GM20431 (cell line): ENCODE results near the gene TBC1D21.

Source experiments
- in situ Hi-C: fragments of 300-500 bp; cut with MseI, MboI; formaldehyde crosslinking; loops from one replicate; pipeline ENCODE4 v1.15.0; 2020; ENCODE audit warnings: low sequenced_read_pairs; ENCODE audit not compliant: unreplicated experiment

The TBC1D21 gene

DNA sequence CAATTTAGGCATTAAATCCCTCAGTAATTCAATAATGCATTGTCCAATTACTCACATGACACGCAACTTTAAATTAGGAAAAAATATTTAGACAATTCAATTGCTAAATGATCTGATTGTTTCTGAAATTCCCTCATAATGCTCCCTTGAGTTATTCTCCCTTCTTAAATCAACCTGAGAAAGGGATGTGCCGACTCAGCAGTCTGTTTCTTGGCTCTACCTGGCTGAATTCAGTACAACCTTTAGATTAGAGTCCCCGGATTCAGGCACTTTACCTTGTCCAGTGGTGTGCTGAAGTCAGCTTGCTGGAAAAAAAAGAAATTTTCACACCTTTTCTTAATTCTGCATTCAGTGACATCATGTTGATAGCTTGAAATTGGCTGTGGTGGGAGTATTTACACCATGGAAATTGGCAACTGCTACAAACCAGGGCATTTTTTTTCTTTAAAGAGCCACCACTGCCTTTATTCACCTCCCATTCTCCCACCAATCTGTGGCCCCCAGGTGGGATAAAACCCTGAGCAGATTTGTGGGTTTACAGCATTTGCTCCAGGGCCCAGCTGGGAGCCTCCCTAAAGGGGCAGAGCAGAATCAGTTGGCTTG lies 32.0 kb downstream of the TBC1D21 start:
- in situ Hi-C loops, result no loop called here

DNA sequence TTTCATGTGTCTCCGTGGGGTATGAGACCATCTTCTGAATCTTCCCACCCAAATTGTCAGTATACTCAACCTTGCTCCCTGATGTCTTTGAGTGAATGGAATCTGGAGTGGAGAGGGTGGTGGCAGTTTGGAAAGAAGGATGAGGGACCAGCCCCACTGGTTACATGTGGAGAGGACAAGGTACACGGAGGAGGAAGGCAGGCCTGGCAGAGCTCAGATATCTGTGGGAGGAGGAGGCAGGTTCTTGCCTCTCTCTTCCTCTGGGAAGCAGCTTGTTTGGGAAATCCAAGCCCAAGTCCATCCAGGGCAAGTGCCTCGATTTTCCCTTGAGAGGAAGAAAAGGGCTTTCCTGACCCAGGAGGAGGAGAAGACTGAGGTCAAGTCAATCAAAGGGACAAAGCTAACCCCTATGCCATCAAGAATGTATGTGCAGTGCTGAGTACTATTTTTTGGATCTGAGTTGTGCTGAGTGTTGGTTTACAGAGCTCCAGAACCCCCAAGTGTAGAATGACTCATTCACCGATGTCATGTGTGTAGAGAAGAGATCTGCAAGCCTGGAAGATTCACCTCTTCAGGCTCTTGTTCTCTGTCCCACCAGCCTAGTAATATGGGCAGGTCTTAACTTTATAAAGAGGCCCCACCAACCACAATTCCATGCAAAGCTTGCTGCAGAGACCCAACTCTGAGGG lies 33.1 kb downstream of the TBC1D21 start:
- in situ Hi-C loops, result no loop called here

DNA sequence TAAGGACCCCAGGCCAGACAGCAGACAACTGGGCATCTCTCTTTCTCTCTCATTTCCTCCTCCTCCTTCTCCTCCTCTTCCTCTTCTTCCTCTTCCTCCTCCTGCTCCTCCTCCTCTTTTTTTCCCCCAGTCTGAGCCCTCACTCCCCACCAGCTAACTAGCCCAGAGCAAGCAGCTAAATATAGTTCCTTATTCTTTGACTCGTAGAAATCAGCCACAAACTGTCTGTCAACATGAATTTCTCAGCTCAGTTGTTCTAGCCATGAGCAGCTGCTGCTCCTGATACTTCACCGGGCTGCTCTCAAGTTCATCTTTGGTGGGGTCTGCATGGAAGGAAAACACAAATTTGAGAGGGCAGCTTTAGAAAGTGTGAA lies 33.7 kb downstream of the TBC1D21 start:
- in situ Hi-C loops, result no loop called here

DNA sequence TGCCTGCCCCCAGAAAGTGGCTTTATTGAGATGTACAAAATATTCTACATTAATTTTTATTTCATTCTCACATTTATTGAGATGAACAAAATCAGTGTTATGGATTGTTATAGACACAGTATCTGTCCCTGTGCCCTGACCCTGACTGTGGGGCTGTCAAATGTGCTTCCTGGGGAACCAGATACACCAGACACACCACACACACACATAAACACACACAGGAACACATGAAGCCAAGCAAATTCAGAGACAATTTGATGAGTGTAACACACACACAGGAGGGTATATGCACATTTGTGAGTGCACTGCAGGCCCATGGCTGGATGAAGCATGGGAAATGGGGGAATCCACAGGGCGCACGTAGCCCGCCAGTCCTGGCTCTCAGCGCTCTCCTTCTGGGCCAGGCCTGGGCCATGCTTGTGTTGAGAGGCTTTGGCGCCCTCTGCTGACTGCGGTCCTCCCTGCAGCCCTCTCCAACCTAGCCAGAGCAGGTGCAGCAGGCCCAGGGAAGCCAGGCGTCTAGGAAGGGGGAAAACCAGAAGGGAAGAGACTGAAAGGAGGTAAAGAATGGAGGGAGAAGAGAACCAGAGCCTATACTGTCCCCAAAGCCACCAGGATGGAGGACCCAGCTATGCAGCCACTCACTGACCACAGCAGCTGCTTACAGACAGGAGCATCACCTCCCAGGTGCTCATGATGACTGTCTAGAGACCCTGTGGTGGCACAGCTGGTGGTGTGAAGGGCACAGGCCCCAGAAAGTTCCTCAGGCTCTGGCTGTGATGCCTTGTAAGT lies 34.9 kb downstream of the TBC1D21 start:
- in situ Hi-C loops, result no loop called here

DNA sequence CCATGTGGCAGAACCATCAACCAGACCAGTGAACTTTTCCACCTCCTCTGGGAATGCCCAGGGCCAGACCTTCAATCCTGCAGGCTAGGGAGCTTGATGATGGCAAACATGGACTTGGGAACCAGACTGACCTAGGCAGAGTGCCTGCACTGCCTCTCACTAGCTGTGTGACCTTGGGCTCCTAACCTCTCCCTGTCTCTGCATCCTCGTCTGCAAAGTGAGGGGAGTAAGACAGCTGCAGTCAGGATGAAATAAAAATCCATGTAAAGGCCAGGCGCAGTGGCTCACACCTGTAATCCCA lies 35.4 kb downstream of the TBC1D21 start:
- in situ Hi-C loops, result no loop called here

DNA sequence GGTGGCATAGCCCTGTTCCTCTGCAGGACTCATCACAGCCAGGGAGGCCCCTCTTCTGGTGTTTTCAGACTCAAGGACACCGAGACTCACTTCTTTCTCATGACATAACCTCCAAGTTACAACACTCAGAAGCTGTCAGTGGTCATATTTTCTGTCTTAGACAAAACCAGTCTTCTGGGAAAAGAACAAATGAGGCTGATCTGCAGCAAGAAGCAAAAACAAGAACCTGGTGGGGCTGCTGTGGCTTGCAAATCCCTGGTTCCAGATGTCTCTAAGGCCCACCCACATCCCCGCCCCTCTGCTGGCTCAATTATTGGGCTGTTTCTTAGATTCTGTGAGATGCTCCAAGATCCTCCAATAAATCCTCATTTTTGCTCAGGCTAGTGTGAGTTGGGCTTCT lies 36.3 kb downstream of the TBC1D21 start:
- in situ Hi-C loops, result no loop called here

DNA sequence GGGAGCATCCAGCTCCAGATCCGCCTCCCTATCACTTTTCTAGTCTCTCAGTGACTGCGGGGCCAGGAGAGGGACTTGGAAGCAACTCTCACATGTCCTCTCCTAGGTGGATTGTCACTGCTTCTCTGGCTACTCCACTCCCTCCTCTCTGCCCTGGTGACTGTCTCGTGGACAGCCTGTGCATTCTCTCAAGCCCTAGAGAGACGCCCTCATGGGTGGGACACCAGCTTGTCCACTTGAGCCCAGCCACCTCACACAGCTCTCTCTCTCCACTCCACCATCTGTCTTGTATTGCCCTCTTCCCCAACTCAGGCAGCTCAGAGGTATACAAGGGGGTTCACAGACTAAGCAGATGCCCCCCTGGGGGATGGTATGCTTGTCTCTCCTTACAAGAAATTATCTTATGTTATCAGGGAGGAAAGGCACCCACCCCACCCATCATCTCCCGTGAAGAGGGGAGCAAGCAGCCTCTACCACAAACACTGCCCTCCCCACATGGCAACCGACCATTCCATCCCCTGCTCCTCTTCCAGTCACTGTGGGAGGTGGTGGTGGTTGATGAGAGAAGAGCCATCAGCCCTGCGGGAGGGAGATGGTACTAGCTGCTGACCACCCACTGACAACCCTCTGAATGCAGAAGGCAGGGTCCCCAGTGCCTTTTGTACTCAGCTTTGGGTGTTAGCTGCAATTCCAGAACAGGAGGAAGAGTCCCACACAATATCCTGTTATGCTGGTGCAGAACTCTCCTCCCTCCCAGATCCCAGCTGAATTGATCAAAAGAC lies 37.3 kb downstream of the TBC1D21 start:
- in situ Hi-C loops, result no loop called here

DNA sequence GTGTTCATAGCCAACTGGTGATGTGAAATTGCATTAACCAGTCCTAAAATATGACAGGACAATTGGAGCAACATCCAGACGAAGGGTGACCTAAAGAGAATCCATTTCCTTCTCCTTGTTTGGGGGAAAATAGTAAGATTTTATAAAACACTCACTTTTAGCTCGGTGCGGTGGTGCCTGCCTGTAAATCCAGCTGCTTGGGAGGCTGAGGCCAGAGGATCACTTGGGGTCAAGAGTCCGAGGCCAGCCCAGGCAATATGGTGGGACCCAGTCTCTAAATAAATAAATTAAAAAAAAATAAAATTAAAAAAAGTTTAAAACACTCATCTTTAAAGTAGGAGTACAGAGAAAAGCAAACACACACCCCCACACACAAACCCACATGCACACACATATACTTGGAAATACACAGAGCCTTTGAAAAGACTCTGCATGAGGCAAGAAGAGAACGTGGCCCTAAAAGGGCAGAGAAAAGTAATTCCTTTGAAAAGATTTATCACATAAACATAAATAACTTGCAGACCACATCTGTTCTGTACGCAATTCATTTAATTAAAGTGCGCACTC lies 38.7 kb downstream of the TBC1D21 start:
- in situ Hi-C loops, result no loop called here

DNA sequence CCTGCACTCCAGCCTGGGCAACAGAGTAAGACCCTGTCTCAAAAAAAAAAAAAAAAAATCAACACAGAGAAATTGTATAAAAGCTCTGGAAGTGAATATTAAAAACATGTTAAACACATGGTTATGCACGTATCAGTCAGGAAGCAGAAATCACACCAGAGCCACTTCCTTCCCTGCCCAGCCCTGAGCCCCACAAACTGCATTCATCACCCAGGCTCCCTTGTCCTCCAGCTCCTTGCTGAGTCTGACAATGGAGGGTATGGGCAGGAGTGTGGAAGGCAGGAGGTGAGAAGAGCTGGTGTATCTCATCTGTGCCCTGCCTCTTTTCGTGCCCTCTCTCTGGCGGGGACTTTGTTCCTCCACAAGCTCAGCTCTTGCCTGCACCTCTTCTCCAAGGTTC lies 40.8 kb downstream of the TBC1D21 start:
- in situ Hi-C loops, result no loop called here

DNA sequence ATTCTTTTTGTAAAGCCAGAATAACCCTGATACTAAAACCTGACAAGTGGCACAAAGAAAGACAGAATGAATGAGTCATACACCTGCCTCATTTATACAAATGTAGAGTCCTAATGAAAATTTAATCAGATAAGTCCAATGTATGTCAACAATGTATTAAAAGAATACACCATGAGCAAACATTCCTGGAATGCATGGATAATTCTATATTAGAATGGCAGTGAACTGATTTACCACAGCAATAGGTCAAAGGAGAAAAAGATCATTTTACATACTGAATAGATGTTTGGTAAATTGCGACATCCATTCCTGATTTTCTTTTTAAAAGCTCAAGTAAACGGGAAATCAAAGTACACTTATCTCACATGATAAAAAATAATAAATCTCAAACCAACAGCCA lies 41.7 kb downstream of the TBC1D21 start:
- in situ Hi-C loops, result no loop called here

DNA sequence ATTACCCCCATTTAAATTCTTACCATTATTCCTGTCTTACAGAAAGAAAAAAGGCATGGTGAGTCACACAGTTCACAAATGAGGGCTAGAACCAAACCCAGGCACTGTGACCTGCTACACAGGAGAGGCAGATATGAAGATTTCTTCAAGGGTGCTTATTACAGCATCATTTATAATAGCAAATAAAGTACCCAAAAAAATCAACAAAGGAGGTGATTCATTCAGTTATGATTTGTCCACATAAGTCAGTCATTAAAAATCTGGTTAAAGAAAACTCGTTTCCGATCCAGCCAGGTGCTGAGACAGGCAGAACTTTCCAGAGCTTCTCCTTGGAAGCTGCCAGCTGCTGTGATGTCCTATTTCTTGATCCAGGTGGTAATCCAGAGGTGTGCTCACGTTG lies 45.4 kb downstream of the TBC1D21 start:
- in situ Hi-C loops, result no loop called here

DNA sequence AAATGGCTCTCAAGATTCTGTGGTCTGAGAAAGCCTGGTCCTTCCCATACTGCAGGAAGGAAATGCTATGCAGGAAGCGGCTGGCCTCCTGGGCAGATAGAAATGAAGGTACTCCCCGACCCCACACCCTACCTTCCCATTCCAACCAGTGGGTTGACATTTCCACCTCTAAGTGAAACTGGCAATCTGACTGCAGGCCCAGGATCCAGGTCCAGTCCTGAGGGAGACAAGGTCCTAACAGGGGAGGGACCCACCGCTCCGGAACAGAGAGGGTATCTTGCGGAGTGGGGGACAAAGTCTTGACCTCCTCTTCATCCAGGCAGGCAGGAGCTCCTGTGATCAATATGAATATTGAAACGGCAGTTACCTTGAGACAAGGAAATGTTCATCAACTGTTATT lies 46.3 kb downstream of the TBC1D21 start:
- in situ Hi-C loops, result no loop called here

DNA sequence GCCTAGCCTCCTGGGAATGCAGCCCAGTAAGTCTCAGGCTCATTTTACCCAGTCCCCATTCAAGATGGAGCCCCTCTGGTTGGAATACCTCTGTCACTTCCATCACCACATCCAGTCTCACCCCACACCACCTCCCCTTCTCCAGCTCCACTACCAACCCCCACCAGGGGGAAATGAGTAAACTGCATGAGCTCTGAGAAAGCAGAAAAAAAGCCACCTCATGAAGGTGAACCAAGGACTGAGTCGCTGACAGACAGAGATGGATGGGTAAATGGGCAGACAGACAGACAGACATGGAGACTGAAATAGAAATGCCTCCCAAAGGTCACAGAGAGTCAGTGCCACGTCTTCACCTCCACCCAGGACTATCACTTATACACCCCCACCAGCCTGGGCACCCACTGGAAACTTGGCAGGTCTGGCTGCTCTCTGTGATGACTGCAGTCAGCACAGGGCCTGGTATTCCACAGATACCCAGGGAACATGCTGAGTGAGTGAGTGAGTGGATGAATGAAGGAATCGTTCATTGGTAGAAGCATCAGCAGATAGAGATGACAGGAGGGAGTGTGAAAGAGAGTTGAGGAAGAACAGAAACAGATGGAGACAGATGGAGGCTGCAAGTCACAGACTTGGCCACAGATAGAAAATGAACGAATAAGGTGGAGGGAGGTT lies 48.0 kb downstream of the TBC1D21 start:
- in situ Hi-C loops, result no loop called here

DNA sequence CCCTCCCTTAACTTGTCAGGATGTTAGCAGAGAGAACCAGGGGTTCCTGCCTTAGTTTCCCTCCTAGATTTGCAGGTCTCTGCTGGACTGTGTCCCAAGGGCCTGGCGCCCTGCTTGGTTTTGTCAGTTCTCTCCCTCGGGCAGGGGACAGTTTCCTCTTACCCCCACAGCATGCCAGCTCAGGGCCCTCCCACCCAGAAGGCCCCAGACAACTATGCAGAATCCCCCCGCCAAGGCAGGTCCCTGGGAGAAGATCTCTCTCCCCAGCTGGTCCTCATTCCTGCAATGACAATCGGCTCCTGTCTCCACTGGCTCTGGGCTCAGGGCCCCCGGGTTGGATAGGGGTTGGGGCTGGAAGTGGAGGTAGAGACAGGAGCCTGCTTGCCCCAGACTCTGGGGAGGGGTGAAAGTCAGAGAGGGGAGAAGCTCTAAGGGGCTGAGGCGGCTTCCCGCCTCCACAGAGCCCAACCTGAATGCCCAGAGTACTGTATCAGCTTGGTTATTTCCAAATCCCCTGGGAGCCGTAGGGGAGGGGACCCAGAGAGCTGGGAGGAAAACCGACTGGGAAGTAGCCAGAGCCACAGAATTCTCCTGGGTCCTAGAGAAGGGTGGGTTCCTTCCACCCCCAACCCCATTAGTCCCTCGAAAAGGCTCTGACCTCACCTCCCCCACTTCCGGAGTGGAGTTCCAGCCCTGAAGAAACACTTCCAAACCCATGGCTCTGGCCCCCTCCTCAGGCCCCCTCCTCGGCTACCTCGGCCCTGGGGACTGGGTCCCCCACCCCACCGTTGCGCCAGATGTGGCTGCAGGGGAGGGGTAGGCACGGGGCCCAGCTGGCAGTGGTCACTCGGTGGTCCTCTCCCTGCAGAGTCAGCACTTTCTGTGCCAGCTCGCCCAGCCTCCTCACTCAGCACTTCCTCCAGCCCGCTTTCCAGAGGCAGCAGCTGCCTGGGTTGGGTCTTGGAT lies 49.1 kb downstream of the TBC1D21 start:
- in situ Hi-C loops, result no loop called here

DNA sequence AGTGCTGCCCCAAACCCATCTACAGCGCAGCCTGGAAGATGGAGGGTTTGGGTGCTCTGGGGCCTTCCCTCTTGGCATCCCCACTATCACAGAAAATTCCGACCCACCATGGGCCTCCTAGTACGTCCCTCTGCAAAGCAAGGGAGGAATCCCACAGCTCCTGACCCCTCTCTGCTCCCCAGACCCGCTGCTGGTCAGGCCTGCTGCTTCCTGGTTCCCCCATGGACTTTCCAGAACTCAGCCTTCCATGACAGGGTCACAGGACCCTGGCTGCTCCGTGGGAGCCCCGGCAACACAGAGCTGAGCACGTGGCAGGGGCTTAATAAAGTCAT lies 49.8 kb downstream of the TBC1D21 start:
- in situ Hi-C loops, result no loop called here

DNA sequence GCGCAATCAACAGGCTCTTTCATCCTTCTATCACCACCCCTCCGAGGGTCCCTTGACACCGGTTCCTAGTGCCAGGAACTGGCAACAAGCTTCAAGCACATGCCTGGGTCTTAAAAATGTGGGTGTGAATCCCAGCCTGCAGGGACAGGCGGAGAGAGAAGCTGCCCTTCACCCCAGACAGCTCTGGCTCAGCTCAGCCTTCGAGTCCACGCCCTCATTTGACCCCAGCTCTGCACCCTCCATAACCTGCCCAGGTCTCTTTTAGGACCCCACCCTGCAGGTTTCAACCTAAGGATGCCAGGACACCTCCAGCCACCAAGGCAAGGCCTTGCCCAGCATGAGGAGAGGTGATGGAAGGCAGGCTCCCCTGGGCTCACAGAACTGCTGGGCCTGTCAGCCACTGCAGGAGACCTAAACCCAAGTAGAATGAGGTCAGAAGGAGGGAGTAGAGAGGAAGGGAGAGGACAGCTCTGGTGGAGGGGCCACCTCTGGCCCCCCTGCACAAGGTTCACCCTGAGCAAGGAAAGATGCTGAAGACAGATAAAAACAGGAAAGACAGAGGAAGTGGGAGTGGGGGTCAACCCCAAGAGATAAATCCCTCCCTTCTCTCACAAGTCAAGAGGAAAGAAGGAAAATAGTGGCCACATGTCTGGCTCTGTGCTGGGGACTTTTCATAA lies 50.3 kb downstream of the TBC1D21 start:
- in situ Hi-C loops, result no loop called here

DNA sequence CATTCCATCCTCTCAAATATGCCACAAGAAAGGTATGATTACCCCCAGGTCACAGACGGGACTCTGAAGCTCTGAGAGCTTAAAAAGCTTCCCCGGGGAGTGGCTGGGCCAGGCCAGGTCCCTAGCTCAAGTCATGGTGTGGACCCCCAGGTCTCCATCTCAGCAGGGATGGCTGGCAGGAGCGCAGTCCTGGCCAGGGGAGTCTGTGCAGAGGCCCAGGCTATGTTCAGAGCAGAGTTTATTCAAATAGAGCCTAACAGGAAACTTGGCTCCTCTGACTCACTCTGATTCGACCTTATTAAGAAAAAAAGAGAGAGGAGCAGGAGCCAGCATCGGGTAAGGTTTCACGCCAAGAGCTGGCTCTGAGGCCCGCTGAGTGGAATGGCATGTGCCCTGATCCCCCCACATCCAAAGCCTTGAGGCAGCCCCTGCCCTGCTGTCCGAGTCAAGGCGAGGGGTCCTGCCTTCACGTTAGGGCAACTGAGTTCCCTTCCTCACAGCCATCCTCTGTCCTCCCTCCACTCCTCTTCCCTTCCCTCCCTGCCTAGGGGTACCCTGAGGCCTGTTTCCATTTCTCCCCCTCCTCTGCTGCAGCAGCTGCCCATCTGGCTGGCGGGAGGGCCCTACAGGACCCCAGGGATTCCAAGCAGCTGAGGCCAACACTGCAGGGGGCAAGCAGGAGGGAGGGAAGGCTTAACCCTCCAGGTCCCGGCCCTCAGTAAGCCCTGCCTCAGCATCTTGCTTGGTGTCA lies 51.0 kb downstream of the TBC1D21 start:
- in situ Hi-C loops, result no loop called here

DNA sequence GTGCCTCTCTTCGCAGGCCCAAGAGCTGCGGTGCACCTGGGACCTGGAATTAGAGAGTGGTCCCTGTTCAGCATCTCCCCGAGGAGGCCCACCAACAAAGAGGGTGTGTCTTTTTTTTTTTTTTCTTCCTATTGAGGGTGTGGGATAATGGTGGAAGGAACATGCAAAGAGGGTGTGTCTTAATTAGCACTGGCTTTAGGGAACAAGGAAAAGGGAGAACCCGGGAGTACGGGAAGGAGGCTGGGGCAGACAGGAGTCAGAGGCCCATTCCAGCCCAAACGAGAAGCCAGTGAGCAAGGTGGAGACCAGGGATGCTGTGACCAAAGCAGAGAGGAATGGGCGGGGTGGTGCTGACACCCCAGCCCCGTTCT lies 52.5 kb downstream of the TBC1D21 start:
- in situ Hi-C loops, result no loop called here
